A549 treated with GW870086 at 1 μM for 4 hours (cell line): Measurements from ENCODE around the gene SLC22A17. TPM values are rescaled to one million over a fixed set of nuclear protein-coding genes. Genes with fewer than 3 reads are reported as not detected.

ENCODE experiments used
- total RNA-seq: library from RNA; stranded (reverse); fragments of 200-300 nt; extraction: Qiagen RNA extraction; gene quantifications from 5 replicates; pipeline ENCODE4 v1.2.3, GENCODE V29; 2022; ENCODE audit warnings: low read depth

Gene SLC22A17
- total RNA-seq, result 6.3 to 7.7 TPM (median 6.6 TPM) in 5 replicates

DNA sequence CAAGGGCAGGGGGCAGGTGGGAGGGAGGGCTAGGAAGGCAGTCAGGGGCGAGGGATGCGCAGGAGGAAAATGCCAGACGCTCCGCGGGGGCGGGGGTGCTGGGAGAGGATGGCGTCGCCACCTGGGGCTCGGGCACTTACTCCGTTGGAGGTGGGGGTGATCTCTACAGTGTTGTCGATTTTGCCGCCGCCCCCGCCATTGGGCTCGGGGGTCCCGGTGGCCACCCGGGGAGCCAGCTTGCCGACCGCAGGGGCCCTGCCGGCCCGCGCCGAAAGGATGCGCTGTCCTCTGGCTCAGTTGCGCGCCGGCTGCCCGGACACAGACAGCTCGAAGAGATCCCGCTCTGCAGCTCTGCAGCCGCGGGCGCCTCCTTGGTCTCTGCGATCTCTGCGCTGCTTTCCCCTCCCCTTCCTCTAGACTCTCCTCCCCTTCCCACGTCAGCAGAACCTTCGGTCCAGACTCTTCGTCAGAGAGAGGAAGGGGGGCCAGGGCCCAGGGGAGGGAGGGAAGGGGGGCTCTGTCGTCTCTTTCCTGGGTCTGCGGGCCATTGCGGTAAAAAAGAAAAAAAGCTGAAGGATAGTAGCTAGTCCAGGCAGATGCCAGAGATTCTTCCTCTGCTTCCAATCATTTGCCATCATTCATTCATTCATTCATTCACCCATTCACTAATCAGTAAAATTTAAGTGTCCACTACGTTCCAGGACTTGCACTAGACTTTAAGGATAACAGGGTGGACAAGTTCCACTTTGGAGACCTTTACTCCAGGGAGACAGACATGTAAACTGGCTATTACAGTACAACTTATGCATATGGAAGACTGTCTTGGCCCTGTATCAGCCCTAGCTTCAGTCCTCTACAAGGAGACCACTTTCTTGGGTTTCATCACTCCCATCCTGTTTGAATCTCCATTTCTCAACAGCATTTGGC lies at the start of gene SLC22A17:
Gene SLC22A17, minus strand, starts transcription at position 382 of the 927 bp plus-strand sequence.

DNA sequence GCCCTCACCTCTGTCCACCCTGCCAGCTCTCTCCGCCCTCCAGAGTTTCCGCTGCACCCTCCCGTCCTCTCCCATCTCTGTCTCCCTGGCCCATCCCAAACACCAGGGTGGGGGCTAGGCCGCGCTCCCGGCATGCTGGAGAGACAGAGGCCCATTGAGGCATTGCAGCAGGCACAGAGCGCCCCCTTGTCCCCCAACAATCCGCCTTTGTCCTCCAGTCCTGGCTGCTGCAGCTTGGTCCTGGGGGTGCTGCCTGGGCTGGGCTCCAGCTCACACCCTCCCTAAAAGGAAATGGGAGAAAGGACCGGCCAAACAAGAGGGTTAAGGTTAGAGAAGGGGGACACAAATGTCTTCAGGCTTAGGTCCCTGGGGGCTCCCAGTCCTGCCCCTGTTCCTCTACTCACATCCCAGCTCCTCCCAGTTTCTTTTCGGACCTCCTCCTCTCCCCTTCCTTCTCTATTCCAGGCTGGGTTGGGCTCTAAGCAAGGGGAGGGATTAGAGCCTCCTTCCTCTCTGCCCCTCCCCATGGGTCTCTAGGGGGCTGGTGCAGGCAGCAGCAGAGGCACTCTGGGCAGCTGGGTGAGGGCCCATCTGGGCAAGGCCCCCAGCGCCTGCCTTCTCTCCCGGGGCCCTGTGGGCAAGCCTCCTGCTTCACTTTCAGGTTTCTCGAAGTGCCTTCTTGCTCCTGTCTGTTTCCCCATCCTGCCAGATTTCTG lies 24.0 kb upstream of the SLC22A17 start, which contains the start of gene CMTM5:
Gene CMTM5, plus strand, starts transcription at position 565 of the 716 bp plus-strand sequence. CDS start 206 bp downstream, outside the sequence.

DNA sequence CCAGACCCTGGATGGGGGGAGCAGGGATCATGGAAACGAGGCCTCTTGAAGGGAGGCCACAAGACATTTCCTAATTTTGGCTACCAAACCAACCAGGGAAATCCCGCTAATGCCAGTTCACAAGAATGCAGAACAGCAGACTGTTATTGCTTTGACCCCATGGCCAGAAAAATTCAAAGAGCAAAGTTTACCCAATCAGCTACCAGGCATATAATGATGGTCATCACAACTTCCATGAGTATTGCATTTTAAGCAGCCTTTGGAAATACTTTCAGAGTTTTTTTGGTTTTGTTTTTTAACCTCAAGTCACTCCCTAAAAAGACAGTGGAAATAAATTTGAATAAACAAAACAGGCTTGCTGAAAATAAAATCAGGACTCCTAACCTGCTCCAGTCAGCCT lies 19.8 kb upstream of the SLC22A17 start, which contains the start of gene IL25:
Gene IL25, plus strand, starts transcription at position 301 of the 400 bp plus-strand sequence.

GRCh38 chr14:23365036-23365731 lies 12.5 kb upstream of the SLC22A17 start, which contains the start of gene EFS:
Gene EFS (minus strand): TSS chr14:23365172. CDS start chr14:23365025, 147 bp downstream.

DNA sequence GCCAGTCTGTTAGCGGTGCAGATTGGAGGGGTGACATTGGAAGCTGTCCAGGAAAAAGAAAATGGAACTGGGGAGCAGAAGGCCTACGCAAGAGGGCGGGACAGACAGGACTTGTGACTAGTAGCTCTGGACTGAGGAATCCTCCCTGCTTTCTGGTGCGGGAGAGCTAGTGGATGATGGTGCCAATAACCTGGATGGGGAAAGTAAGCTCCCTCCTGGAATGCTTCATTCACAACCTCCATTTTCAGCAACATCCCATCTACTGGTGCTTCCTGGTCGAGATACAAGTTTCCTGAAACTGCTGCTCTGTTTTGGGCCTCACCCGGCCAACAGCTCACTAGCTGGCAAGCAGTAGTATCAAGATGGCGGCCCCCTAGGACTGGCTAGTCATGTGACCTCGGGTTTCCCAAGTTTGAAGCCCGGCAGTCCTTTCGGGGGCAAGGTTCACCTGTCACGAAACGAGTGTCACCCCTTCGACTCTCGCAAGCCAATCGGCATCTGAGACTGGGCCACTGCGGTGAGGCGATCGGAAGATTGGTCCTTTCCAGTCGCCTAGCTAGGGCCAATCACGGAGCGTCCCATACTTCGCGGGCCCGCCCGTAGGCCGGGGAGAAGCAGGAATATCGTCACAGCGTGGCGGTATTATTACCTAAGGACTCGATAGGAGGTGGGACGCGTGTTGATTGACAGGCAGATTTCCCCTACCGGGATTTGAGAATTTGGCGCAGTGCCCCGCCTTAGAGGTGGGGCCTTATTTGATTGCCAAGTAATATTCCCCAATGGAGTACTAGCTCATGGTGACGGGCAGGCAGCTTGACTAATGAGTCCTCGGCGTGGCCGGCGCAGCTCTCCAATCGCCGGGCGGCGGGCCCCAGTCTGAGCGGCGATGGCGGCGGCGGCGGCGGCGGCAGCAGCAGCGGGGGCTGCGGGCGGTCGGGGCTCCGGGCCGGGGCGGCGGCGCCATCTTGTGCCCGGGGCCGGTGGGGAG lies 31.8 kb downstream of the SLC22A17 start, which contains the start of gene PABPN1:
Gene PABPN1, plus strand, starts transcription at position 874 of the 988 bp plus-strand sequence. Its CDS starts 13 bp downstream, at position 887.

DNA sequence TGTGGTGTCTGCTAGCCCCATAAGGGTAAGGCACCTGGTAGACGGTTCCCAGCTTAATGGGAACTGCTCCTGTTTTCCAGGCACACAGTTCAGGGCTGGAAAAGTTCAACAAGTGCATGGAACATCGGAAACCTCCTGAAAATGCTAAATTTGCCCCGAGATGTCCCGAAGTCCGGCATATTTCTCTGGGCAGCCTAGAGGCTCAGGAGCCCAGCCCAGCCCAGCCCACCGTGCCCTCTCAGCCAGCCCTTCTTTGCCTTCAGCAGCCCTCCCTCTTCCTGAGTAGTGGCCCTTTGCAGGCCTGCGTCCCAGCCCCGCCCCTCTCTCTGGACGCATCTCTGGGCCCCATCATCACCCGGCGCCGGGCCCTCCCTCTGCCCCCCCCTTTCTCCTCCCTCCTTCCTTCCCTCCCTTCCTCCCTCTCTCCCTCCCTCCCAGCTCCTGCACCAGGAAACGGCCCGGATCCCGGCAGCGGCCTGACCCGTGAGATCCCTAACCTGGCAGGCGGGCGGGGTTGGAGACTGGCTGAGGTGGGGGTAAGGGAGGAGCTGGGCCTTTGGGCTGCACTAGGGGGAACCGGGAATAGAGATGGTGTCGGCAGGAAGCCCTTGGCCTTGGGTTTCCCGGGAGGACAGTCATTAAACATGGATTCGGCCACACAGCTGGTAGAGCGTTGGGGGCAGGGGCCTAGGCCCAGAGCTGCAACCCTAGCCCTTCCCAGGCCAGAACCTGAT lies 46.1 kb downstream of the SLC22A17 start, which contains the start of gene BCL2L2:
Gene BCL2L2, plus strand, starts transcription at position 422 of the 734 bp plus-strand sequence. CDS start 935 bp downstream, outside the sequence.

DNA sequence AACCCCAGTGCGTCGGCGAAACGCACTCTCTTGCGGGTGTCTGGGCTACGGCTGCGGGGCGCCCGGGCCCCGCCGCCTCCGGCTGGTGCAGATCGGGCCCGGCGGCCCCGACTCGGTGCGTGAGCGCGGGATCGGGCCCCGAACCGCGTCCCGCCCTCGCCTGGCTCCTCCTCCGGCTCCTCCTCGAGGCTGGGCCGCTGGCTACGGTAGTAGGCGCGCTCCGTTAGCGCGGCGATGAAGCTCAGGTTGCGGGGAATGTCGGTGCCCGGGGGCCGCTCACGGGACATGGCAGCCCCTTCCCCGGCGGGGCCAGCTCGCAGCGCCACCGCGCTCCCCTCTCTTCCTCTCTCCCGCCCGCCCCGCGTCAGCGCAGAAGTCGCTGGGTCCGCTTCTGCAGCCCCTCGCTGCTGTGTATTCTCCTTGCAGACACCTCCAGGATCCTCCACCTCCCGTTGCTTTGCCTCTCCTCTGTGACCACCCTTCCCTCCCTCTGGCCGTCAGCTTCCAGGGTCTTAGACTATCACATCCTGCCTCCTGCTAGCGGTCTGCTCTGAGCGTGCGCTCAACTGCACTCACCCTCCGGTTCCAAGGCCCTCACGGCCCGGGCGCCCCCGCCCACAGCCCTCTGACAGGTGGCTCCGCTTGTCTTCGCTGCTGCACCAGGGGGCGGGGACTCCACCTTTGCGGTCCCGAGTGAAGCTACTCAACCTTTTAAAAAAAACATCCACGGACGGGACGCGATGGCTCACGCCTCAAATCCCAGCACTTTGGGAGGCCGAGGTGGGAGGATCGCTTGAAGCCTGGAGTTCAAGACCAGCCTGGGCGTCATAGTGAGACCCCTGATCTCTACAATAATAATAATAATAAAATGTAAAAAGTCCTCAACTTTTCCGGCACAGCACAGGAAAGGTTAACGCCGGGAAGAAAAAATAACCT lies 50.1 kb downstream of the SLC22A17 start, which contains the start of gene PPP1R3E:
Gene PPP1R3E, minus strand, starts transcription at position 570 of the 936 bp plus-strand sequence. Its CDS starts 283 bp downstream, at position 287.

Other genes with a start within 250 kb of the SLC22A17 start
- not detected in 5 replicates for gene CIROP, start 247.9 kb downstream of the SLC22A17 start, total RNA-seq
- not detected in 5 replicates for gene CEBPE, start 233.6 kb downstream of the SLC22A17 start, total RNA-seq
- gene SLC7A8, start 169.2 kb downstream of the SLC22A17 start, total RNA-seq, result 0.82 to 2.4 TPM (median 1.2 TPM) in 5 replicates
- gene RNF212B, start 115.0 kb downstream of the SLC22A17 start, total RNA-seq, result not detected in 5 replicates
- gene HOMEZ, start 66.8 kb downstream of the SLC22A17 start, total RNA-seq, result 5.4 to 9.4 TPM (median 8.3 TPM) in 5 replicates
- 2.9 to 4.4 TPM (median 3.4 TPM) in 5 replicates for gene PPP1R3E, start 50.0 kb downstream of the SLC22A17 start, total RNA-seq
- 14.6 to 20.4 TPM (median 18.5 TPM) in 5 replicates for gene BCL2L2, start 46.1 kb downstream of the SLC22A17 start, total RNA-seq
- 136 to 147 TPM (median 143 TPM) in 5 replicates for gene PABPN1, start 31.4 kb downstream of the SLC22A17 start, total RNA-seq
- not detected in 5 replicates for gene EFS, start 12.3 kb upstream of the SLC22A17 start, total RNA-seq
- gene IL25, start 19.9 kb upstream of the SLC22A17 start, total RNA-seq, result not detected in 5 replicates
- not detected in 5 replicates for gene CMTM5, start 24.2 kb upstream of the SLC22A17 start, total RNA-seq
- 0.02 to 0.03 TPM in 2 of 5 replicates, not detected in the others for gene MYH6, start 55.4 kb upstream of the SLC22A17 start, total RNA-seq
- gene MYH7, start 82.8 kb upstream of the SLC22A17 start, total RNA-seq, result not detected in 5 replicates
- 61.1 to 68.9 TPM (median 63.1 TPM) in 5 replicates for gene NGDN, start 116.8 kb upstream of the SLC22A17 start, total RNA-seq
- gene ZFHX2, start 198.9 kb upstream of the SLC22A17 start, total RNA-seq, result 0.63 to 1.4 TPM (median 0.75 TPM) in 5 replicates
- 11.1 to 13.5 TPM (median 11.7 TPM) in 5 replicates for gene THTPA, start 203.4 kb upstream of the SLC22A17 start, total RNA-seq
- 35.3 to 56.4 TPM (median 46.8 TPM) in 5 replicates for gene AP1G2, start 214.9 kb upstream of the SLC22A17 start, total RNA-seq
- 0.03 to 0.10 TPM (median 0.07 TPM) in 3 of 5 replicates, not detected in the others for gene JPH4, start 225.9 kb upstream of the SLC22A17 start, total RNA-seq